H1 (cell line): ENCODE data around the gene NLRP10. TPM values are rescaled to one million over a fixed set of nuclear protein-coding genes. Genes with fewer than 3 reads are reported as not detected.

Source experiments
- CTCF ChIA-PET: fragments of 300-600 bp; sonication (Branson Sonifier 250); formaldehyde crosslinking; loops from one replicate; lab custom pipeline; 2021; ENCODE audit not compliant: partially characterized antibody; lab: Charles Lee
- POLR2A ChIA-PET: fragments of 300-600 bp; sonication (Branson Sonifier 250); formaldehyde crosslinking; loops from one replicate; lab custom pipeline; 2021; ENCODE audit warnings: inconsistent platforms; ENCODE audit not compliant: partially characterized antibody; lab: Charles Lee
- DNase-seq, 2 experiments: peaks; one replicate each; pipeline versions ENCODE4 v3.0.0 to v3.0.0-alpha.2; 2010 to 2022; ENCODE audit warnings: low spot score in 2 of 2, low read depth in 1 of 2, mixed read lengths in 1 of 2
- FAIRE-seq: peaks from 2 replicates; lab custom pipeline; 2011; peaks lifted over from hg19 to GRCh38; lab: Jason Lieb, UNC
- H2AFZ ChIP-seq: 2 replicates; pipeline ENCODE4 v1.8.1; 2012; ENCODE audit warnings: low read length, inconsistent platforms
- H2AK5ac ChIP-seq: 2 replicates; pipeline ENCODE4 v1.6.1; 2013; ENCODE audit warnings: low read depth, low read length
- H2BK120ac ChIP-seq: replicated peaks from 2 replicates; pipeline ENCODE3; 2013; ENCODE audit warnings: low read depth, low read length, inconsistent platforms
- H2BK12ac ChIP-seq: 2 replicates; pipeline ENCODE4 v1.6.1; 2013; ENCODE audit warnings: low read depth, low read length
- H2BK15ac ChIP-seq: 2 replicates; pipeline ENCODE4 v1.6.1; 2013; ENCODE audit warnings: low read length
- H2BK20ac ChIP-seq: 2 replicates; pipeline ENCODE4 v1.6.1; 2013; ENCODE audit warnings: low read length
- H2BK5ac ChIP-seq: 2 replicates; pipeline ENCODE4 v1.6.1; 2013; ENCODE audit warnings: low read depth, low read length
- H3K14ac ChIP-seq: 2 replicates; pipeline ENCODE4 v1.6.1; 2013; ENCODE audit warnings: inconsistent platforms; ENCODE audit not compliant: insufficient read length
- H3K18ac ChIP-seq: 2 replicates; pipeline ENCODE4 v1.6.1; 2013; ENCODE audit warnings: low read length; ENCODE audit errors: extremely low read depth
- H3K23ac ChIP-seq: 2 replicates; pipeline ENCODE4 v1.6.1; 2013; ENCODE audit warnings: inconsistent platforms; ENCODE audit not compliant: insufficient read length
- H3K23me2 ChIP-seq: 2 replicates; pipeline ENCODE4 v1.6.1; 2013; ENCODE audit warnings: low read depth, low read length
- H3K27ac ChIP-seq: 2 replicates; pipeline ENCODE4 v1.6.1; 2011; ENCODE audit warnings: low read depth, low read length, inconsistent platforms
- H3K27me3 ChIP-seq, 4 experiments: replicated peaks in 1 of 4; 1 replicate in 1 of 4; 2 replicates in 3 of 4; pipeline versions ENCODE4 v1.6.1 to v1.8.1; 2011 to 2013; ENCODE audit warnings: low read length in 3 of 4, mild to moderate bottlenecking in 3 of 4, inconsistent platforms in 2 of 4, mixed read lengths in 2 of 4, moderate library complexity in 1 of 4; ENCODE audit not compliant: control insufficient read depth in 3 of 4, insufficient read depth in 3 of 4; ENCODE audit errors: extremely low read depth in 1 of 4
- H3K36me3 ChIP-seq, 4 experiments: 2 replicates each; pipeline versions ENCODE4 v1.6.1 to v1.8.1; 2011 to 2013; ENCODE audit warnings: mild to moderate bottlenecking in 4 of 4, low read length in 3 of 4, moderate library complexity in 2 of 4, control low read depth in 1 of 4, inconsistent platforms in 1 of 4; ENCODE audit not compliant: insufficient read depth in 4 of 4, control insufficient read depth in 2 of 4
- H3K4ac ChIP-seq: replicated peaks from 2 replicates; pipeline ENCODE3; 2013; ENCODE audit warnings: low read length, low read depth, mixed read lengths, inconsistent platforms; ENCODE audit not compliant: insufficient read length
- H3K4me1 ChIP-seq, 4 experiments: replicated peaks in 1 of 4; 1 replicate in 1 of 4; 2 replicates in 3 of 4; pipeline versions ENCODE4 v1.6.1 to v1.8.1; 2011 to 2013; ENCODE audit warnings: low read length in 3 of 4, inconsistent platforms in 2 of 4, mixed read lengths in 1 of 4; ENCODE audit not compliant: insufficient read depth in 4 of 4, control insufficient read depth in 3 of 4
- H3K4me2 ChIP-seq, 2 experiments: 2 replicates each; pipeline versions ENCODE4 v1.6.1 to v1.8.1; 2011 to 2013; ENCODE audit warnings: low read depth in 2 of 2, low read length in 2 of 2, control low read depth in 1 of 2, inconsistent platforms in 1 of 2, mild to moderate bottlenecking in 1 of 2; ENCODE audit not compliant: insufficient read depth in 1 of 2
- H3K4me3 ChIP-seq, 4 experiments: fragments of 200-600, 300-600 bp in 1 of 4; sonication (generic), shearing (Covaris generic), sonication (Bioruptor Twin) in 1 of 4; 2 replicates each; pipeline versions ENCODE4 v1.5.1 to v1.8.1; 2011 to 2016; ENCODE audit warnings: low read length in 4 of 4, low read depth in 3 of 4, control low read depth in 2 of 4, inconsistent platforms in 2 of 4, mild to moderate bottlenecking in 2 of 4, mixed read lengths in 1 of 4, moderate library complexity in 1 of 4; ENCODE audit not compliant: insufficient read depth in 2 of 4; ENCODE audit errors: extremely low read depth in 1 of 4
- H3K56ac ChIP-seq: replicated peaks from 2 replicates; pipeline ENCODE3; 2013; ENCODE audit warnings: low read depth, mild to moderate bottlenecking, mixed read lengths, low read length, inconsistent platforms; ENCODE audit not compliant: insufficient read length
- H3K79me1 ChIP-seq: 2 replicates; pipeline ENCODE4 v1.6.1; 2013; ENCODE audit warnings: low read depth, low read length, control low read depth
- H3K79me2 ChIP-seq, 2 experiments: 2 replicates each; pipeline versions ENCODE4 v1.6.1 to v1.8.1; 2012 to 2013; ENCODE audit warnings: low read length in 2 of 2, mild to moderate bottlenecking in 2 of 2, inconsistent platforms in 1 of 2; ENCODE audit not compliant: insufficient read depth in 2 of 2, control insufficient read depth in 1 of 2
- H3K9ac ChIP-seq, 4 experiments: replicated peaks in 1 of 4; 1 replicate in 1 of 4; 2 replicates in 3 of 4; pipeline versions ENCODE4 v1.6.1 to v1.8.1; 2011 to 2013; ENCODE audit warnings: low read depth in 3 of 4, low read length in 3 of 4, control low read depth in 2 of 4, mild to moderate bottlenecking in 2 of 4, moderate library complexity in 2 of 4, inconsistent platforms in 1 of 4; ENCODE audit errors: extremely low read depth in 1 of 4
- H3K9me3 ChIP-seq, 2 experiments: 2 replicates each; pipeline versions ENCODE4 v1.6.1 to v1.8.1; 2012 to 2013; ENCODE audit warnings: mild to moderate bottlenecking in 2 of 2, moderate library complexity in 2 of 2, control low read depth in 1 of 2, inconsistent platforms in 1 of 2, low read depth in 1 of 2, low read length in 1 of 2, mixed read lengths in 1 of 2; ENCODE audit not compliant: insufficient read depth in 2 of 2
- H4K20me1 ChIP-seq, 2 experiments: replicated peaks in 1 of 2; 2 replicates each; pipeline versions ENCODE3 to v1.8.1; 2011 to 2013; ENCODE audit warnings: inconsistent platforms in 2 of 2, low read length in 2 of 2, mild to moderate bottlenecking in 1 of 2; ENCODE audit not compliant: insufficient read depth in 2 of 2, control insufficient read depth in 1 of 2
- H4K5ac ChIP-seq: 2 replicates; pipeline ENCODE4 v1.6.1; 2013; ENCODE audit warnings: low read length, low read depth, mixed read lengths, inconsistent platforms; ENCODE audit not compliant: insufficient read length
- H4K8ac ChIP-seq: 2 replicates; pipeline ENCODE4 v1.8.0; 2013; ENCODE audit warnings: mild to moderate bottlenecking, moderate library complexity, low read length, inconsistent platforms; ENCODE audit not compliant: insufficient read depth; ENCODE audit errors: extremely low read depth
- H4K91ac ChIP-seq: replicated peaks from 2 replicates; pipeline ENCODE3; 2013; ENCODE audit warnings: low read length, mixed read lengths, inconsistent platforms; ENCODE audit not compliant: insufficient read length
- CTBP2 ChIP-seq: IDR thresholded peaks from 2 replicates; pipeline ENCODE4 v1.7.0; 2011; ENCODE audit warnings: borderline replicate concordance, mild to moderate bottlenecking, moderate library complexity, mixed read lengths, low read length; ENCODE audit not compliant: insufficient read depth, insufficient read length
- EZH2 ChIP-seq: fragments of 200-600 bp; sonication (generic); IDR thresholded peaks from 2 replicates; pipeline ENCODE4 v1.7.1; 2012; ENCODE audit warnings: low read depth, mild to moderate bottlenecking, moderate library complexity, low read length, inconsistent platforms; ENCODE audit not compliant: severe bottlenecking
- GABPA ChIP-seq: IDR thresholded peaks from 2 replicates; pipeline ENCODE4 v1.6.1; 2011; ENCODE audit warnings: mild to moderate bottlenecking, low read length, moderate library complexity, borderline replicate concordance; ENCODE audit not compliant: insufficient read depth
- GTF2F1 ChIP-seq: IDR thresholded peaks from 2 replicates; pipeline ENCODE4 v1.6.1; 2012; ENCODE audit warnings: low read depth, low read length, improper control_type of control experiment, borderline replicate concordance
- MAFK ChIP-seq: IDR thresholded peaks from 2 replicates; pipeline ENCODE4 v1.6.1; 2012; ENCODE audit warnings: low read depth, mild to moderate bottlenecking, improper control_type of control experiment, low read length
- RFX5 ChIP-seq: IDR thresholded peaks from 2 replicates; pipeline ENCODE4 v1.6.1; 2011; ENCODE audit warnings: low read depth, low read length, improper control_type of control experiment, borderline replicate concordance
- SIN3A ChIP-seq, 2 experiments: IDR thresholded peaks in 1 of 2; conservative IDR thresholded peaks in 1 of 2; 2 replicates each; pipeline ENCODE4 v1.6.1; 2011 to 2012; ENCODE audit warnings: low read length in 2 of 2, improper control_type of control experiment in 1 of 2, low read depth in 1 of 2, mild to moderate bottlenecking in 1 of 2
- SUZ12 ChIP-seq: fragments of 200-600 bp; sonication (generic); IDR thresholded peaks from 2 replicates; pipeline ENCODE4 v1.6.1; 2012; ENCODE audit warnings: mild to moderate bottlenecking, inconsistent platforms, low read length, moderate library complexity, mixed read lengths
- WGBS, 2 experiments: shearing (Covaris generic) in 1 of 2; methylation state at CpG; one replicate each; pipeline versions ENCODE4 v1.1.6 to v1.1.7; 2013 to 2015; ENCODE audit warnings: low lambda C conversion rate in 2 of 2, mixed read lengths in 2 of 2, inconsistent platforms in 1 of 2, low coverage in 1 of 2, missing lambda C conversion rate in 1 of 2; ENCODE audit not compliant: insufficient replicate concordance in 2 of 2, insufficient coverage in 1 of 2, insufficient read length in 1 of 2; ENCODE audit errors: extremely low coverage in 1 of 2, missing lambda C conversion rate in 1 of 2; 5-methylcytosine and 5-hydroxymethylcytosine counted together
- polyA plus RNA-seq, 7 experiments: library from polyadenylated mRNA; depleted of rRNA in 3 of 7; stranded (reverse) in 5 of 7; unstranded in 2 of 7; fragments of >200 nt in 5 of 7; fragments of 200-250 nt in 2 of 7; gene quantifications; 1 replicate in 5 of 7; 2 replicates in 1 of 7; 4 replicates in 1 of 7; pipeline versions ENCODE4 v1.2.1 to v1.2.3, GENCODE V29; 2011 to 2013; ENCODE audit warnings: missing spikeins in 2 of 7, mixed read lengths in 2 of 7
- total RNA-seq: library from RNA; stranded (reverse); fragmentation: NEBNext Ultra II Directional; extraction: Animal tissue kit (Norgen Biotek cat#: 25700); gene quantifications from 2 replicates; pipeline ENCODE4 v1.2.1, GENCODE V29; 2021

NLRP10 gene
- total and polyA plus RNA-seq, 2 of the 8 experiments (the other 6 are each of a cell fraction or from before 2014, with no cell fraction given) = 0.71 TPM; not detected in 1

DNA sequence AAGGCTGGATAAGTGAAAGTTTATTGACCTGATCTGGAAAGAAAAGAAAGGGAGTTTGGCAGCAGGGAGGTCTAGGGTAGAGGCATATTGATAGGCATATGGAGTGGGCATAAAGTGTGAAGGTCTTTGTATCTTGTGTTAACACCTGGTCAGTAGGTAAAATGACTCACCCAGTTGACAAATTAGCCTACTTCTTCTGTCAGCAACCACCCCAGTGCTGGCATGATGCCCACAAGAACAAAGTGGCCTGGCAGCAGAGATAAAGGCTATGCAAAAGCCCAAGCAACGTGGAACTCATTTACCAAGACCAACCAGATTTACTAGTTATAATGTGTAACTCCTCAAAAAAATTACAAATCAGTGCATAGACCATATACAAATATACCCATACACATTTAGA, 28.6 kb downstream of the NLRP10 start:
- Histone ChIP-seq H4K20me1 (no peaks in the 10 kb centered on the region), H3K36me3 (no peaks in the 10 kb centered on the region), H3K79me1 (no peaks in the 10 kb centered on the region), H2BK20ac (no peak overlapping the region), H2BK120ac (no peak overlapping the region), H4K91ac (no peak overlapping the region), H3K4me2 (no peak overlapping the region), H3K4me3 (no peak overlapping the region), H4K5ac (no peak overlapping the region), H3K9me3 (no peaks in the 10 kb centered on the region), H3K9ac (no peak overlapping the region), H3K4me1 (no peaks in the 10 kb centered on the region), H3K4ac (no peak overlapping the region), H3K79me2 (no peaks in the 10 kb centered on the region), H4K8ac (no peak overlapping the region), H2BK15ac (no peak overlapping the region), H3K27me3 (no peaks in the 10 kb centered on the region), H3K23me2 (no peaks in the 10 kb centered on the region), H2BK12ac (no peak overlapping the region), H3K14ac (no peak overlapping the region), H3K18ac (no peak overlapping the region), H2AK5ac (no peak overlapping the region), H2AFZ (0 out of 2 replicates have a peak overlapping the region, but pooled peaks have one; percentile 3), H3K27ac (no peak overlapping the region), H2BK5ac (no peak overlapping the region), H3K56ac (no peak overlapping the region), H3K23ac (no peak overlapping the region)
- TF ChIP-seq EZH2 (no peak), SIN3A (conservative IDR thresholded peaks at IDR 0.05 in 1 of 2, IDR thresholded peaks at IDR 0.05 in 1 of 2; ENCODE audit: low read depth in 1 of 2, low read length in 2 of 2) (no peak), SUZ12 (no peak), GTF2F1 (no peak), GABPA (no peak), MAFK (no peak), CTBP2 (no peak), RFX5 (no peak)
- FAIRE-seq = no peak
- ChIA-PET CTCF (no interaction called here), POLR2A (no interaction called here)
- 85% methylated on average over 1 of the region's 1 CpG; no CpG with 5 or more reads in 1 of the 2 experiments for WGBS, 2 experiments
- no peak for DNase-seq
